ENCODE data around the gene KCNH4. TPM values are rescaled to one million over a fixed set of nuclear protein-coding genes. Genes with fewer than 3 reads are reported as not detected.

Gene KCNH4
- total RNA-seq, 1 donor from 2014 or later, result 0.80 TPM

DNA sequence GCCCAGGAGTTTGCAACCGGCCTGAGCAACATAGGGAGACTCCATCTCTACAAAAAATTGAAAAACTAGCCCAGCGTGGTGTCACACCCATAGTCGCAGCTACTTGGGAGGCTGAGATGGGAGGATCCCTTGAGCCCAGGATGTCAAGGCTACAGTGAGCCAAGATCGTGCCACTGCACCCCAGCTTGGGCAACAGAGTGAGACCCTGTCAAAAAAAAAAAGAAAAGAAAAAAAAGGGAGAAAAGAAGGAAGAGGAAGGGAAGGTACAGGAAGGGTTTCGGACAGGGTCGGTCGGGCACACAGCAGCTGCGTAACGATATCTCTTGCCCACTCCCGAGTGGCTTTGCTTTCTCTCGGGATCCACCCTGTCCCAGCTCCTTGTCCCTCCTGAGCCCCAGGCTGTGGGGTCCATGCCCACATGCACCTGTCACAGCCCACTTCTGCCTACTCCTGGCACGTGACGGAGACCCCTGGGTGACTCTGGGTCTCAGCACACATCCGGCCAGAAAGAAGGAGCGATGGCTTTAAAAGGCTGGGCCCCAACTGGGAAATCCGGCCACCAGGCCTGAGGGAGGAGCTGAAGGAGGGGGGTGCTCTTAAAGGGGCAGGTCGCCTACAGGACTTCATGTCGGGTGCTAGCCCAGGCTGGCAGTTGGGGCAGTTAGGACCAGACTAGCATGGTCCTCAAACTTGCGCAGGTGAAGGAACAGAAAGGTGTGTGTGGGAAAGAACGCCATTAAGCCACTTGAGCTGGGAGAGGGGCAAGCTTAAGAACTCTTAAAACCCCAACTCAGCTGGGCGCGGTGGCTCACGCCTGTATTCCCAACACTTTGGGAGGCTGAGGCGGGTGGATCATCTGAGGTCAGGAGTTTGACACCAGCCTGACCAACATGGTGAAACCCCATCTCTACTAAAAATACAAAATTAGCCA lies 13.3 kb upstream of the KCNH4 start, which contains the start of gene GHDC:
GHDC (minus strand) TSS at position 526 of the 931 bp plus-strand sequence. CDS start 913 bp downstream, outside the sequence.
- H3K27ac Mint-ChIP-seq, result peak within 1 kb of the TSS; percentile 96
- CTCF ChIA-PET, result interaction anchor here (0.7 to 1.6 kb wide), 3 partner anchors 10 to 119 kb away, joined by 3 to 10 read pairs (median 8); partner anchors contain the start of gene KCNH4
- ATAC-seq (ENCODE audit: low read depth) (peak; percentile 90), DNase-seq (peak; percentile 74)
- POLR2A ChIA-PET, result interaction anchor here (0.5 to 2.6 kb wide), 21 partner anchors 13 to 1944 kb away, joined by 3 to 38 read pairs (median 5); partner anchors contain the start of genes DNAJC7, EIF1, KCNH4 and NKIRAS2
- H3K27me3 Mint-ChIP-seq, result no peaks in the 10 kb centered on the region
- H3K4me1 Mint-ChIP-seq, result peaks cover 33% of the 10 kb centered on the region
- TF ChIP-seq, protein P1, sequence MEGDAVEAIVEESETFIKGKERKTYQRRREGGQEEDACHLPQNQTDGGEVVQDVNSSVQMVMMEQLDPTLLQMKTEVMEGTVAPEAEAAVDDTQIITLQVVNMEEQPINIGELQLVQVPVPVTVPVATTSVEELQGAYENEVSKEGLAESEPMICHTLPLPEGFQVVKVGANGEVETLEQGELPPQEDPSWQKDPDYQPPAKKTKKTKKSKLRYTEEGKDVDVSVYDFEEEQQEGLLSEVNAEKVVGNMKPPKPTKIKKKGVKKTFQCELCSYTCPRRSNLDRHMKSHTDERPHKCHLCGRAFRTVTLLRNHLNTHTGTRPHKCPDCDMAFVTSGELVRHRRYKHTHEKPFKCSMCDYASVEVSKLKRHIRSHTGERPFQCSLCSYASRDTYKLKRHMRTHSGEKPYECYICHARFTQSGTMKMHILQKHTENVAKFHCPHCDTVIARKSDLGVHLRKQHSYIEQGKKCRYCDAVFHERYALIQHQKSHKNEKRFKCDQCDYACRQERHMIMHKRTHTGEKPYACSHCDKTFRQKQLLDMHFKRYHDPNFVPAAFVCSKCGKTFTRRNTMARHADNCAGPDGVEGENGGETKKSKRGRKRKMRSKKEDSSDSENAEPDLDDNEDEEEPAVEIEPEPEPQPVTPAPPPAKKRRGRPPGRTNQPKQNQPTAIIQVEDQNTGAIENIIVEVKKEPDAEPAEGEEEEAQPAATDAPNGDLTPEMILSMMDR (IDR thresholded peaks at IDR 0.05), result no peak
- intact Hi-C loops (cut with micrococcal nuclease), result loop anchor here (1.0 kb wide), 2 partner anchors 10 to 39 kb away; no protein-coding TSS in a partner anchor
- no peaks in the 10 kb centered on the region for H3K9me3 Mint-ChIP-seq
- H3K4me3 Mint-ChIP-seq, result peak within 1 kb of the TSS; percentile 98
- H3K36me3 Mint-ChIP-seq (ENCODE audit: low read depth), result peaks cover 12% of the 10 kb centered on the region

DNA sequence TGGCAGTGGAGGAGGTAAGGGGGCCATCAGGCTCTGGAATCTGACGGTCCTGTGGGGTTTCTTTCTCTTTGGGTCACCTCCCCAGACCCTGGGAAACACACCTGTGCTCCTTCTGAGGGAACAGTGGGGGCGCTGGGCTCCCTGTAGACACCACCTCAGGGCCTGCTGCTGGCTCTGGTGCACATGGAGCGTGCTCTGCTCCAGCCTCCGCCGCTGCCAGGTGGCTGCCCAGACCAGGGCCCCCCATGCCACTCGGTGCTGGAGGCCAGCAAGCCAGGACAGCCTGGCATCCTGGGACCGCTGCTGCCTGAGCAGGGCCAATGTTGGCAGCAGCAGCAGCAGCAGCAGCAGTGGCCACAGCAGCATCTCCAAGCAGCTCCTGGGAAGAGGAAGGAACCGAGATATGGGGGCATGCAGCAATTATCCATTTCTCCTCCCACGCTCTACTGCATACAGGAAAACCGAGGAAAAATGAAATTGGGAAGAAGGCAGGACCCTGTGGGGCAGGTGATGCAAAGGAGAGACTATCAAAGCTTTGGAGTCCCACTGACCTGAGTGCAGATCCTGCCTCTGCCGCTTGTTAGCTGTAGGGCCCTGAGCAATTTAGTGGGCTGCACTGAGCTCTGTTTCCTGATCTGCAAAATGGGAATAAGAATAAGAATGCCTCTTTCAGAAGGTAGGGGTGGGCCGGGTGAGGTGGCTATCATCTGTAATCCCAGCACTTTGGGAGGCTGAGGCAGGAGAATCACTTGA lies 12.4 kb upstream of the KCNH4 start:
- intact Hi-C loops (cut with micrococcal nuclease), result no loop called here
- ChIA-PET CTCF (interaction anchor here (0.7 to 1.6 kb wide), 2 partner anchors 12 to 120 kb away, joined by 3 to 8 read pairs; partner anchors contain the start of gene KCNH4), POLR2A (interaction anchor here (0.6 to 2.6 kb wide), 10 partner anchors 12 to 263 kb away, joined by 3 to 38 read pairs (median 7); partner anchors contain the start of genes DNAJC7, KCNH4, NKIRAS2 and ODAD4)
- Mint-ChIP-seq H3K9me3 (no peaks in the 10 kb centered on the region), H3K4me1 (peaks cover 31% of the 10 kb centered on the region), H3K4me3 (peak overlapping the region; percentile 98), H3K27me3 (no peaks in the 10 kb centered on the region), H3K36me3 (ENCODE audit: low read depth) (peaks cover 13% of the 10 kb centered on the region), H3K27ac (peak overlapping the region; percentile 96)
- TF ChIP-seq, protein P1 (IDR thresholded peaks at IDR 0.05), result no peak
- ATAC-seq (ENCODE audit: low read depth), result no peak
- DNase-seq, result no peak

DNA sequence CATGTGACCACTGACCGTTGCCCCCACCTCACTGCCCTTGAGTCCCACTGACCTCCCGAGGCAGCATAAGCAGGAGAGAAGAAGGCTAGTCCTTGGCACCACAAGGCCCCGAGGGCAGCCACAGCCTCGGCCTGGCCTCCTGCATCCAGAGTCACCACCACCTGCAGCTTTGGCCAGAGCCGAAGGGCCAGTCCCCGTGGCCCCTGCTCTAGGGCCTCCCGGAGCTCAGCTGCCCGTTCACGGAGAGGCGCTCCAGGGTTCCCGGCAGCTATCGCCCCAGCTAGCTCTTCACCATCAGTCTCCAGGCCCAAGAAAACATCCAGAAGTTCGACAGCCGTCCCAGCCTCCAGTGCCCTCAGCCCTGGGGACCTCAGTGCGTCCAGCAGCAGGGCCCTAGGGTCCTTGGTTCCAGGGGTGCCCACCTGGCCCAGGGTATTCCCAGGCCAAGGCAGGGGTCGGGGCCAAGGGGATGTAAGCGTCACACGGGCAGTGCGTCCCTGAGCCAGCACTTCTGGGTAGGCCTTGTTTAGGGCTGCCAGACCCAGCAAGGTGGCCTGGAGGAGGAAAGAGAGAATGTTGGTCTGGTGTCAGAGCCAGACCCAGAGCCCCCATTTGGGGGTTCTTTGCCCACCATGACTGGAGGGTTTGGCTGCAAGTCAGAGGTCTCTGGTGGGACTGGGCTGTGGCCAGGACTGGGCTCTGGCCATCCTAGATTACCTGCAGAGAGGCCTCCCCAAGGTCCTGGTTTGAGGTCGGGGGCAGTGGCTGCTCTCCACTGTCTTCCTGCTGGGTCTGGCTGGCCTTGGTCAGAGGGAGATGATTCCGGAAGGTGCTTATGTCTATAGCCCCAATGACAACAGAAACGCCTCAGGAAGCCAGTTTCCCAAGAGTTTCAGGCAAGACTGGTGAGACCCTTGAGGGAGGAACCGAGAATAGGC lies 11.5 kb upstream of the KCNH4 start:
- H3K4me1 Mint-ChIP-seq, result peaks cover 28% of the 10 kb centered on the region

DNA sequence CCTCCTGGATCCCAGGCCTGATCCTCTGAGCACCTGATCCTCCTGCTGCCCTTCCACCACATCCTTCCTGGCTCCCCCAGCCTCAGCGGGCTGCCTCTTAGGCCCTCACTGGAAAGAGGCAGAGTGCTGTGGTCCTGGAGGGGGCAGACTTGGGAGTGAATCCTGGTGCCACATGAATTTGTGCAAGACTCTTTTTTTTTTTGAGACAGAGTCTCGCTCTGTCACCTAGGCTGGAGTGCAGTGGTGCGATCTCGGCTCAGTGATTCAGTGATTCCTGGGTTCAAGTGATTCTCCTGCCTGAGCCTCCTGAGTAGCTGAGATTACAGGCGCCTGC lies 10.3 kb upstream of the KCNH4 start:
- TF ChIP-seq, protein P1 (IDR thresholded peaks at IDR 0.05), result no peak
- DNase-seq (no peak), ATAC-seq (ENCODE audit: low read depth) (no peak)
- Mint-ChIP-seq H3K4me3 (no peak overlapping the region), H3K9me3 (no peaks in the 10 kb centered on the region), H3K4me1 (peaks cover 28% of the 10 kb centered on the region), H3K36me3 (ENCODE audit: low read depth) (peaks cover 13% of the 10 kb centered on the region), H3K27ac (no peak overlapping the region), H3K27me3 (no peaks in the 10 kb centered on the region)
- POLR2A ChIA-PET, result interaction anchor here (0.5 to 1.1 kb wide), 2 partner anchors 225 to 312 kb away, joined by 3 to 11 read pairs; partner anchors contain the start of gene CNP
- intact Hi-C loops (cut with micrococcal nuclease), result no loop called here
- CTCF ChIA-PET, result no interaction called here

More for the DNA sequence above, 11.5 kb upstream of the KCNH4 start:
- peaks cover 13% of the 10 kb centered on the region for H3K36me3 Mint-ChIP-seq (ENCODE audit: low read depth)
- POLR2A ChIA-PET, result interaction anchor here (1.1 kb wide), 1 partner anchor 226 kb away, joined by 3 read pairs; the partner anchor contains the start of gene CNP
- TF ChIP-seq, protein P1 (IDR thresholded peaks at IDR 0.05), result no peak
- no peak for DNase-seq
- ATAC-seq (ENCODE audit: low read depth), result no peak
- intact Hi-C loops (cut with micrococcal nuclease), result no loop called here
- H3K27ac Mint-ChIP-seq, result no peak overlapping the region
- no peaks in the 10 kb centered on the region for H3K27me3 Mint-ChIP-seq
- peak overlapping the region; percentile 98 for H3K4me3 Mint-ChIP-seq
- CTCF ChIA-PET, result no interaction called here
- no peaks in the 10 kb centered on the region for H3K9me3 Mint-ChIP-seq

All from activated B cell treated with CpG ODN at 0.5 μM for 24 hours (primary cell).